HEK293 (cell line): ENCODE measurements around the gene PKMYT1.

ENCODE experiments used
- CTCF ChIA-PET: fragments of 350-600 bp; formaldehyde crosslinking; extraction: SDS; loops from one replicate; lab custom pipeline; 2021; ENCODE audit warnings: antibody characterized with exemption; lab: Yijun Ruan, JAX
- POLR2A ChIA-PET: fragments of 300-600 bp; formaldehyde crosslinking; extraction: SDS; loops from one replicate; lab custom pipeline; 2020; ENCODE audit warnings: antibody characterized with exemption, inconsistent platforms; lab: Yijun Ruan, JAX
- H3K27ac ChIP-seq: fragments of 200-500 bp; sonication (Bioruptor generic); 2 replicates; pipeline ENCODE4 v1.5.1; 2014; ENCODE audit warnings: low read depth, low read length, control low read depth, inconsistent platforms; ENCODE audit errors: extremely low read depth
- H3K36me3 ChIP-seq, 2 experiments: fragments of 200-500 bp in 1 of 2; sonication (Bioruptor generic) in 1 of 2; 1 replicate in 1 of 2; 2 replicates in 1 of 2; pipeline ENCODE4 v1.5.1; 2014 to 2017; ENCODE audit warnings: inconsistent platforms in 2 of 2, low read length in 2 of 2; ENCODE audit not compliant: control insufficient read depth in 2 of 2, insufficient read depth in 1 of 2
- H3K4me1 ChIP-seq: fragments of 200-500 bp; sonication (Bioruptor generic); 2 replicates; pipeline ENCODE4 v1.5.1; 2014; ENCODE audit warnings: mild to moderate bottlenecking, low read length, inconsistent platforms; ENCODE audit not compliant: control insufficient read depth, insufficient read depth
- H3K4me3 ChIP-seq: 2 replicates; pipeline ENCODE4 v1.5.1; 2011; ENCODE audit warnings: low read depth, mild to moderate bottlenecking, control low read depth, low read length, moderate library complexity
- H3K9me3 ChIP-seq: fragments of 200-500 bp; sonication (Bioruptor generic); 2 replicates; pipeline ENCODE4 v1.5.1; 2014; ENCODE audit warnings: low read depth, low read length, inconsistent platforms; ENCODE audit not compliant: control insufficient read depth, insufficient read depth
- BCL11B ChIP-seq: fragments of 450-650 bp; formaldehyde crosslinking; IDR thresholded peaks from 2 replicates; pipeline ENCODE4 v1.5.1; 2016; ENCODE audit warnings: low read depth, missing biosample characterization, missing genetic modification characterization
- EGR2 ChIP-seq: fragments of 450-650 bp; formaldehyde crosslinking; IDR thresholded peaks from 2 replicates; pipeline ENCODE4 v1.5.1; 2016; ENCODE audit warnings: low read depth, missing biosample characterization, missing genetic modification characterization
- GLIS2 ChIP-seq: fragments of 450-650 bp; formaldehyde crosslinking; IDR thresholded peaks from 2 replicates; pipeline ENCODE4 v1.5.1; 2016; ENCODE audit warnings: missing biosample characterization, missing genetic modification characterization
- IKZF3 ChIP-seq: fragments of 450-650 bp; IDR thresholded peaks from 2 replicates; pipeline ENCODE4 v1.5.0; 2018; ENCODE audit warnings: missing biosample characterization, mild to moderate bottlenecking, missing genetic modification characterization, moderate library complexity
- KLF10 ChIP-seq: fragments of 450-650 bp; IDR thresholded peaks from 2 replicates; pipeline ENCODE4 v1.5.1; 2018; ENCODE audit warnings: missing biosample characterization, mild to moderate bottlenecking, missing genetic modification characterization
- KLF16 ChIP-seq: fragments of 450-650 bp; formaldehyde crosslinking; IDR thresholded peaks from 2 replicates; pipeline ENCODE4 v1.5.1; 2017; ENCODE audit warnings: missing biosample characterization, missing genetic modification characterization
- KLF8 ChIP-seq: fragments of 450-650 bp; formaldehyde crosslinking; IDR thresholded peaks from 2 replicates; pipeline ENCODE4 v1.5.1; 2016; ENCODE audit warnings: missing biosample characterization, missing genetic modification characterization
- MZF1 ChIP-seq: fragments of 450-650 bp; formaldehyde crosslinking; IDR thresholded peaks from 2 replicates; pipeline ENCODE4 v1.5.1; 2017; ENCODE audit warnings: missing biosample characterization, missing genetic modification characterization, borderline replicate concordance
- PATZ1 ChIP-seq: fragments of 450-650 bp; formaldehyde crosslinking; IDR thresholded peaks from 2 replicates; pipeline ENCODE4 v1.5.1; 2016; ENCODE audit warnings: missing biosample characterization, missing genetic modification characterization
- PRDM10 ChIP-seq: fragments of 450-650 bp; formaldehyde crosslinking; IDR thresholded peaks from 2 replicates; pipeline ENCODE4 v1.5.1; 2016; ENCODE audit warnings: missing biosample characterization, missing genetic modification characterization
- WT1 ChIP-seq: fragments of 450-650 bp; formaldehyde crosslinking; IDR thresholded peaks from 2 replicates; pipeline ENCODE4 v1.5.1; 2016; ENCODE audit warnings: missing biosample characterization, missing genetic modification characterization
- ZBTB48 ChIP-seq: fragments of 450-650 bp; formaldehyde crosslinking; IDR thresholded peaks from 2 replicates; pipeline ENCODE4 v1.5.1; 2016; ENCODE audit warnings: missing biosample characterization, missing genetic modification characterization
- ZBTB6 ChIP-seq: fragments of 450-650 bp; formaldehyde crosslinking; IDR thresholded peaks from 2 replicates; pipeline ENCODE4 v1.5.1; 2017; ENCODE audit warnings: missing biosample characterization, missing genetic modification characterization
- ZEB2 ChIP-seq: fragments of 450-650 bp; formaldehyde crosslinking; IDR thresholded peaks from 2 replicates; pipeline ENCODE4 v1.5.1; 2016; ENCODE audit warnings: missing biosample characterization, missing genetic modification characterization
- ZFHX2 ChIP-seq: fragments of 450-650 bp; formaldehyde crosslinking; conservative IDR thresholded peaks from 2 replicates; pipeline ENCODE4 v1.5.1; 2016; ENCODE audit warnings: missing biosample characterization, missing genetic modification characterization
- ZFP37 ChIP-seq: fragments of 450-650 bp; formaldehyde crosslinking; IDR thresholded peaks from 2 replicates; pipeline ENCODE4 v1.5.1; 2016; ENCODE audit warnings: missing biosample characterization, missing genetic modification characterization
- ZNF211 ChIP-seq: fragments of 450-650 bp; formaldehyde crosslinking; IDR thresholded peaks from 2 replicates; pipeline ENCODE4 v1.5.1; 2016; ENCODE audit warnings: low read depth, missing biosample characterization, missing genetic modification characterization
- ZNF366 ChIP-seq: fragments of 450-650 bp; formaldehyde crosslinking; conservative IDR thresholded peaks from 2 replicates; pipeline ENCODE4 v1.5.1; 2016; ENCODE audit warnings: missing biosample characterization, missing genetic modification characterization
- ZNF398 ChIP-seq: fragments of 450-650 bp; formaldehyde crosslinking; IDR thresholded peaks from 2 replicates; pipeline ENCODE4 v1.5.1; 2017; ENCODE audit warnings: missing biosample characterization, missing genetic modification characterization
- ZNF449 ChIP-seq: fragments of 450-650 bp; formaldehyde crosslinking; IDR thresholded peaks from 2 replicates; pipeline ENCODE4 v1.5.1; 2017; ENCODE audit warnings: missing biosample characterization, mild to moderate bottlenecking, missing genetic modification characterization, moderate library complexity
- ZNF514 ChIP-seq: fragments of 450-650 bp; formaldehyde crosslinking; IDR thresholded peaks from 2 replicates; pipeline ENCODE4 v1.5.1; 2016; ENCODE audit warnings: missing biosample characterization, missing genetic modification characterization
- ZNF561 ChIP-seq: fragments of 450-650 bp; IDR thresholded peaks from 2 replicates; pipeline ENCODE4 v1.5.1; 2018; ENCODE audit warnings: missing biosample characterization, missing genetic modification characterization, borderline replicate concordance
- ZNF660 ChIP-seq: fragments of 450-650 bp; IDR thresholded peaks from 2 replicates; pipeline ENCODE4 v1.5.1; 2018; ENCODE audit warnings: missing biosample characterization, mild to moderate bottlenecking, missing genetic modification characterization
- ZNF76 ChIP-seq: fragments of 450-650 bp; formaldehyde crosslinking; IDR thresholded peaks from 2 replicates; pipeline ENCODE4; 2016; ENCODE audit warnings: low read depth, missing biosample characterization, missing genetic modification characterization, borderline replicate concordance
- ZNF776 ChIP-seq: fragments of 450-650 bp; formaldehyde crosslinking; IDR thresholded peaks from 2 replicates; pipeline ENCODE4 v1.5.0; 2017; ENCODE audit warnings: missing biosample characterization, missing genetic modification characterization, borderline replicate concordance
- ZSCAN30 ChIP-seq: fragments of 450-650 bp; IDR thresholded peaks from 2 replicates; pipeline ENCODE4 v1.5.1; 2018; ENCODE audit warnings: missing biosample characterization, mild to moderate bottlenecking, missing genetic modification characterization, moderate library complexity

The PKMYT1 gene

GRCh38 chr16:3022208-3022683 is 42.0 kb upstream of the PKMYT1 start:
- peak overlapping the region; percentile 54 for H3K27ac ChIP-seq
- POLR2A ChIA-PET: interaction anchor here (0.6 to 11.9 kb wide), 8 partner anchors 10 to 150 kb away, joined by 3 to 247 read pairs (median 6); partner anchors contain the start of genes KREMEN2 and PAQR4
- TF ChIP-seq PATZ1 (tag by site-specific recombination) (peak; percentile 12; the same call in 1 of the 2 replicates), ZNF660 (peak; percentile 58; the same call in 1 of the 2 replicates), ZNF449 (tag by site-specific recombination) (peak; percentile 76; the same call in 1 of the 2 replicates), MZF1 (tag by site-specific recombination) (peak; percentile 59; the same call in 1 of the 2 replicates), ZNF211 (tag by site-specific recombination) (no peak), ZNF76 (tag by site-specific recombination) (peak; percentile 57; the same call in 1 of the 2 replicates), ZNF561 (tag by site-specific recombination) (no peak), ZNF366 (peak; percentile 68), EGR2 (tag by site-specific recombination) (peak; percentile 44; the same call in 1 of the 2 replicates), ZNF514 (tag by site-specific recombination) (no peak), KLF10 (tag by site-specific recombination) (peak; percentile 90), ZSCAN30 (tag by site-specific recombination) (no peak), ZNF398 (tag by site-specific recombination) (peak; percentile 59; the same call in 1 of the 2 replicates), BCL11B (tag by site-specific recombination) (0 out of 2 replicates have a peak, but pooled peaks have one; percentile 20), ZBTB6 (tag by site-specific recombination) (peak; percentile 6; the same call in 1 of the 2 replicates), WT1 (peak; percentile 63), ZFP37 (tag by site-specific recombination) (no peak), GLIS2 (tag by site-specific recombination) (peak; percentile 68; the same call in 1 of the 2 replicates), ZEB2 (tag by site-specific recombination) (0 out of 2 replicates have a peak, but pooled peaks have one; percentile 9), PRDM10 (peak; percentile 86), ZFHX2 (tag by site-specific recombination) (peak; percentile 57; the same call in 1 of the 2 replicates), ZNF776 (no peak), KLF16 (peak; percentile 47), KLF8 (tag by site-specific recombination) (peak; percentile 67), ZBTB48 (tag by site-specific recombination) (0 out of 2 replicates have a peak, but pooled peaks have one; percentile 65), IKZF3 (tag by site-specific recombination) (peak; percentile 97)

More at GRCh38 chr16:3022208-3022683, 42.0 kb upstream of the PKMYT1 start:
- Histone ChIP-seq H3K9me3 (no peaks in the 10 kb centered on the region), H3K36me3 (peaks cover 0 to 20% of the 10 kb centered on the region in 2 experiments; a peak in 1 of 3 replicates), H3K4me1 (peaks cover 21% of the 10 kb centered on the region), H3K4me3 (peak overlapping the region; percentile 75)
- CTCF ChIA-PET: interaction anchor here (0.7 to 4.1 kb wide), 6 partner anchors 9 to 148 kb away, joined by 3 to 41 read pairs (median 4); no protein-coding TSS in a partner anchor
